ENCODE measurements around the gene MSLN. TPM values are rescaled to one million over a fixed set of nuclear protein-coding genes. Genes with fewer than 3 reads are reported as not detected.

The MSLN gene
- total RNA-seq, 2 donors from 2014 or later = 44.8 to 94.6 TPM

- no peaks in the 10 kb centered on the region for H3K27me3 ChIP-seq
- no peaks in the 10 kb centered on the region for H3K9me3 ChIP-seq
Measured at GRCh38 chr16:764184-764750, 3.7 kb downstream of the MSLN start.

DNA sequence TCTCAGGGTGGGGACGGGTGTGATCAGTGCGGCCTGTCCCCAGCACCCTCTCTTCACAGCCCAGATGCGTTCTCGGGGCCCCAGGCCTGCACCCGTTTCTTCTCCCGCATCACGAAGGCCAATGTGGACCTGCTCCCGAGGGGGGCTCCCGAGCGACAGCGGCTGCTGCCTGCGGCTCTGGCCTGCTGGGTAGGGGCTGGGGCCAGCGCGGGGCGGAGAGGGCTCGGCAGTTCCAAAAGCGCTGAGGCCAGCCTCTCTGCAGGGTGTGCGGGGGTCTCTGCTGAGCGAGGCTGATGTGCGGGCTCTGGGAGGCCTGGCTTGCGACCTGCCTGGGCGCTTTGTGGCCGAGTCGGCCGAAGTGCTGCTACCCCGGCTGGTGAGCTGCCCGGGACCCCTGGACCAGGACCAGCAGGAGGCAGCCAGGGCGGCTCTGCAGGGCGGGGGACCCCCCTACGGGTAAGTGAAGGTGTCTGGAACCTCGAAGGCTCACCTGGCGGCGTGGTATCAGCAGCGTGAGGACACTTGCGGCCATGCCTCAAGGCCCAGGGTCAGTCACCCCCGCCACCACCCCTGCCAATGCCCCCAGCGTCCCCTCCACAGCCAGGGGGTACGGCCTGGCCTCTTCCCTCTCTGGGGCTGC is 4.4 kb downstream of the MSLN start:
- H3K27ac ChIP-seq = no peak overlapping the region
- no peak for DNase-seq (ENCODE audit: low spot score)
- no peak for TF ChIP-seq CTCF (IDR thresholded peaks at IDR 0.05)
- no peak overlapping the region for H3K4me3 ChIP-seq
- no peaks in the 10 kb centered on the region for H3K36me3 ChIP-seq
- H3K9me3 ChIP-seq = no peaks in the 10 kb centered on the region
- H3K27me3 ChIP-seq = no peaks in the 10 kb centered on the region
- H3K4me1 ChIP-seq = no peaks in the 10 kb centered on the region

More at GRCh38 chr16:764184-764750, 3.7 kb downstream of the MSLN start:
- no peak for TF ChIP-seq CTCF (IDR thresholded peaks at IDR 0.05)
- no peaks in the 10 kb centered on the region for H3K4me1 ChIP-seq
- no peak overlapping the region for H3K27ac ChIP-seq
- no peak overlapping the region for H3K4me3 ChIP-seq
- H3K36me3 ChIP-seq = no peaks in the 10 kb centered on the region
- DNase-seq (ENCODE audit: low spot score) = no peak

DNA sequence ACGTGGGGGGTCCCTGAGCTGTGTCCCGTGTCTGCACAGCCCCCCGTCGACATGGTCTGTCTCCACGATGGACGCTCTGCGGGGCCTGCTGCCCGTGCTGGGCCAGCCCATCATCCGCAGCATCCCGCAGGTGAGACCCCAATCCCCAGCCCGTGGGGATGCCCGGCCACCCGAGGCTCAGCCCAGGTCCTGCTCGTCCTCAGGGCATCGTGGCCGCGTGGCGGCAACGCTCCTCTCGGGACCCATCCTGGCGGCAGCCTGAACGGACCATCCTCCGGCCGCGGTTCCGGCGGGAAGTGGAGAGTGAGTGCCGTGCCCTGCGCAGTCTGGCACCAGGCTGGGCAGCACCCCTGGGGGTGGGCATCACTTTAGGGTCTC is 4.9 kb downstream of the MSLN start:
- no peaks in the 10 kb centered on the region for H3K27me3 ChIP-seq
- no peaks in the 10 kb centered on the region for H3K4me1 ChIP-seq
- no peaks in the 10 kb centered on the region for H3K9me3 ChIP-seq
- no peaks in the 10 kb centered on the region for H3K36me3 ChIP-seq
- TF ChIP-seq CTCF (IDR thresholded peaks at IDR 0.05) = no peak
- no peak overlapping the region for H3K27ac ChIP-seq
- no peak overlapping the region for H3K4me3 ChIP-seq
- DNase-seq (ENCODE audit: low spot score) = no peak

GRCh38 chr16:766008-766819 is 5.7 kb downstream of the MSLN start:
- Histone ChIP-seq H3K9me3 (no peaks in the 10 kb centered on the region), H3K4me1 (no peaks in the 10 kb centered on the region), H3K27me3 (no peaks in the 10 kb centered on the region), H3K4me3 (no peak overlapping the region), H3K27ac (no peak overlapping the region), H3K36me3 (no peaks in the 10 kb centered on the region)
- no peak for TF ChIP-seq CTCF (IDR thresholded peaks at IDR 0.05)
- no peak for DNase-seq (ENCODE audit: low spot score)

DNA sequence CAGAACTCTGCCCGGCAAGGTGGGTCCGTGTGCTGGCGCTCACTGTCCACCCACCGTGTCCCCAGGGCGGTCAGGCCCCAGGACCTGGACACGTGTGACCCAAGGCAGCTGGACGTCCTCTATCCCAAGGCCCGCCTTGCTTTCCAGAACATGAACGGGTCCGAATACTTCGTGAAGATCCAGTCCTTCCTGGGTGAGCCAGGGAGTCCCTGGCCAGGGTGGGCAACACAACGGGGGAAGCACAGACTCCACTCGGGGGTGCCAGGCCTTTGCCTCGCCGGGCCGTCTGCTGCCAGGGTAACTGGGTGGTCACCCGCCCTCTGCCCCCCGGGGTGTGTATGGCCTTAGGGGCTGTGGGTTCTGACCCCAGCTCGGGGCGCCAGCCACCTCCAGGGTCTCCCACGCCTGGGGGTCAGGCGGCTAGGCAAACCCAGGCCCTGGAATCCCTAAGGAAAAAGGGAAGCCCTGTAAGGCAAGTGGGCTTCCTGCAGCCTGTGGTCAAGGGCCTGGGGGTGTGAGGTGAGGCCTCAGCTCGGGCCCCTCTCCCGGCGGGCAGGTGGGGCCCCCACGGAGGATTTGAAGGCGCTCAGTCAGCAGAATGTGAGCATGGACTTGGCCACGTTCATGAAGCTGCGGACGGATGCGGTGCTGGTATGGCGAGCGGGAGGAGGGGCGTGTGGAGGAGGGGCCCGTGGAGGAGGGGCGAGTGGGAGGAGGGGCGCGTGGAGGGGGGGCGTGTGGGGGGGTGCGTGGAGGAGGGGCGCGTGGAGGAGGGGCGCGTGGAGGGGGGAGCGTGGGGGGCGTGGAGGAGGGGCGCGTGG is 6.5 kb downstream of the MSLN start:
- Histone ChIP-seq H3K4me1 (no peaks in the 10 kb centered on the region), H3K4me3 (no peak overlapping the region), H3K36me3 (no peaks in the 10 kb centered on the region), H3K27ac (no peak overlapping the region), H3K9me3 (no peaks in the 10 kb centered on the region), H3K27me3 (no peaks in the 10 kb centered on the region)
- TF ChIP-seq CTCF (IDR thresholded peaks at IDR 0.05) = no peak
- no peak for DNase-seq (ENCODE audit: low spot score)
